GM12875 (cell line): ENCODE results near the gene PYCR2.

Source experiments
- H3K4me3 ChIP-seq: one replicate; pipeline ENCODE4 v1.5.1; 2011; ENCODE audit warnings: low read depth, low read length, control low read depth
- CTCF ChIP-seq: IDR thresholded peaks from 2 replicates; pipeline ENCODE4 v1.5.1; 2011; ENCODE audit warnings: low read depth, mild to moderate bottlenecking, control low read depth, inconsistent platforms, low read length, moderate library complexity, borderline replicate concordance; ENCODE audit not compliant: insufficient read depth

The PYCR2 gene

GRCh38 chr1:225896937-225897549, 27.0 kb downstream of the PYCR2 start:
- no peak overlapping the region for H3K4me3 ChIP-seq
- no peak for TF ChIP-seq CTCF

GRCh38 chr1:225896494-225896893, 27.6 kb downstream of the PYCR2 start:
- TF ChIP-seq CTCF = no peak
- no peak overlapping the region for H3K4me3 ChIP-seq

GRCh38 chr1:225892307-225892706, 31.7 kb downstream of the PYCR2 start:
- no peak overlapping the region for H3K4me3 ChIP-seq
- TF ChIP-seq CTCF = no peak

GRCh38 chr1:225891229-225891972, 32.6 kb downstream of the PYCR2 start:
- no peak for TF ChIP-seq CTCF
- no peak overlapping the region for H3K4me3 ChIP-seq

GRCh38 chr1:225890346-225891228, 33.5 kb downstream of the PYCR2 start:
- TF ChIP-seq CTCF = no peak

GRCh38 chr1:225889743-225890142, 34.3 kb downstream of the PYCR2 start:
- no peak for TF ChIP-seq CTCF
- H3K4me3 ChIP-seq = no peak overlapping the region

More at GRCh38 chr1:225890346-225891228, 33.5 kb downstream of the PYCR2 start:
- no peak overlapping the region for H3K4me3 ChIP-seq
